Embryonic facial prominence (tissue), 1 donor: ENCODE results near the gene CKS1B.

Experiments
- DNase-seq: peaks from one replicate; pipeline ENCODE4 v3.0.0-alpha.2; 2016; ENCODE audit errors: extremely low spot score

Gene CKS1B

DNA sequence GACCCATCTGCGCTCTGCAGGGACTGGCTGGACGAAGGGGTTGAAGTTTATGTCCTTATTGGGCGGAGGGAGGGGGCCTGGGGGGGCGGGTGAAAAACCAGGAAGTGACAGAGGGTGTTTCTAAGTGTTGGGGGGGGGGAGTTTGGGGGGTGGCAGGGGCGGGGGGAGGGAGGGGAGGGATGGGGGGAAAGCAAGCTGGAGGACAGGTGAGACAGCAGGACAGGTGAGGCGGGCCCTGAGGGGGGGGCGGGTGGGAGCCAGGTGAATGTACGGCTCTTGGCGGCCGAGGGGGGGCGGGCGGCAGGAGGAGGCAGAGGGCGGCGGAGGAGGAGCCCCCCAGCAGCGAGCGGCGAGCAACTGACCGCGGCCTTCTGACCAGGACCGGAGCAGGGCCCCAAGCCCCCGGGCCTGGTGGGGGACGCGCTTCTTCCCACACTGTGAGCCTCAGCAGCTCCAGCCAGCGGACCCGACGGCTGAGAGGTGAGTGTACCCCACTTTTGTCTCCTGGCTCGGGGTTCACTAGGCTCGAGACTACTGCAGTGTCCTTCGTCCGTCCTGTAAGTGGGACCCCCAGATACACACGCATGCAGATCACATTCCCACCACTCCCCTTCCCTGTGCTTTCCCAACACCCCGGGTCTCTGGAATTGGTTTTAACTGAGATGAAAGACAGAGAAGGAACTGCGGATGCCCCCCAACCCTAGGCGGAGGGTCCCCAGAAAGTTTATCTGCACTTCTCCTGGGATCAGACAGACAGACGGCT is 28.2 kb downstream of the CKS1B start, which contains the start of gene ZBTB7B:
TSS of gene ZBTB7B (plus strand) at position 339 of the 763 bp plus-strand sequence. CDS start 11,859 bp downstream, outside the sequence.
- DNase-seq, result no peak

DNA sequence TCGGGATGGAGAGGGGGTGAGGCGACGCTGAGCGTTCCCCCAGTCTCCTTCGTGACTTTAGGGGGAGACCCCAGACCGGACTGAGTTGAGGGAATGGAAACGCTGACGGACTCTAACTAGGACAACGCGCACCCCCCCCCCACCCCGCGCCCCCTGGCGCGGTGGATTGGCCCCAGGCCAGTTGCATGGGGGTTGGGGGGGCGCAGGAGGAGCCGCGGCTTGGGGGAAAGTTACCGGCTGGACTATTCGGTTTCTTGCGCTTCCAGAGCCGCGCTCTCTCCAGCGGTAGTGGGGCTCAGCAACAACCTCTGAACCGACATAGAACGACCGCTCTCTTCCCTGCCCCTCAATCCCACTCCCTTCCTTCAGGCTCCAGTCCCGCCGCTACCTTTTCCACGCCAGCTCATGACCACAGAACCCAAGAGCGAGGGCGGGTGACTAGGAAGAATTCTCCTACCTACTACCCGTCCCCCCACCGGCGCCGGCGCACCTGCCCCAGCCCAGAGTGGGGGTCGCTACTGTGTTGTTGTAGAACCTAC is 28.8 kb downstream of the CKS1B start:
- DNase-seq, result no peak

DNA sequence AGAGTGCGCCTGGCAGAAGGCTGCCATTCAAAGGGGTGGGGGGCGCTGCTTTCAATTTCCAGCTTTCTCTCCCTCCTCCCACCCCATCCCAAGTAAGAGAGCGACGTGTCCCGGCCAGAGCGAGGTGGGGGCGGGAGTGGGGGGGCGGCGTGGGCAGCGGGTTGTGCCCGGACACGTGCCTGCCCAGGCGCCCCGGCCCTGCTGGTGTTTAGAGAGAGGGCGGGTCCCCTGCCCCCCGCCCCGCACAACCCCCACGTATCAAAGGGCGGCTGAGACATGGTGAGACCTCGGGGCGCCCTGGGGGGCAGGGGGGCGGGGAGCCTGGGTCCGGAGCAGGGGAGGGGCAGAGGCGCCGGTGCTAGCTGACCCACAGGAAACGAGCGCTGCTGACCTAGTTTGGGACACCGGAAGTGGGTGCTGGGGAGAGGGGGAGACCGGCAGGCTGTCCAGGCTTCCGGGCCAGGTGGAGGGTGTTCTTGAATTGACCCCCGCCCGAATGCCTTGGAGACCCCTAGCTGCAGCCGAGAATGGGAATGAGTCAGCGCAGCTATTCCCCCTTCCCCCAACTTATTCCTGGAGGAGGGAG is 29.4 kb downstream of the CKS1B start:
- no peak for DNase-seq

DNA sequence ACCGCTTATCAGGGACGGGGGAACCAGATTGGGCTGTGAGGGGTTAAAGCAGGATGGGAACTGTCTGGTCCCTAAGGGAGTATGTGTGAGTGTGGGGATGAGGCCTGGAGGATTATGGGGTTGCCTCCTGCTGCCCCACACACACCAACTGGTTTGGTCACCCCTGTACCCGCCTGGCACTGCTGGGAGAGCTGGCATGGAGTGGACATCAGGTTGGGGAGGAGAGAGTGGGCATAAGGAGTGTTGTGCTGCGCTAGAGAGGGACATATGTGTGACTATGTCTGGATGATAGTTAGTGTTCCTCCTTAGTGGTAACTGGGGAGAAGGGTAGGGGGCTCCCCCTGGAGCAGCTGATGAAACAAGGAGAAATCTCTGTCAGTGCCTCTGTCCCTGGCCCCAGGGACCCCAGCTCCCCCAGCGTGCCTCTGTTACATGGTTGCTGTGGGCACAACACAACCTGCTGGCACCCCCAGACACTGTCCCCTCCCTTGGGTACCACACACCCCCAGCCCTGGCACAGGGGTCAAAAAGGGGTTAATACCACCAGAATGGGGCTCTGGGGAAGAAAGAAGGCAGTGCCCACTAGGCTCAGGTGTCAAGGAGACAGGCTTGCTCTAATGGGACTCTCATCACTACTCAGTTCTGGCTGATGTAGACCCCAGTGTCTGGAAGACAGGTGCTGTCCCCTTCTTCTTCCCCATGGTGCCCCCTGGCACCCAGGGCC is 30.0 kb downstream of the CKS1B start:
- no peak for DNase-seq

DNA sequence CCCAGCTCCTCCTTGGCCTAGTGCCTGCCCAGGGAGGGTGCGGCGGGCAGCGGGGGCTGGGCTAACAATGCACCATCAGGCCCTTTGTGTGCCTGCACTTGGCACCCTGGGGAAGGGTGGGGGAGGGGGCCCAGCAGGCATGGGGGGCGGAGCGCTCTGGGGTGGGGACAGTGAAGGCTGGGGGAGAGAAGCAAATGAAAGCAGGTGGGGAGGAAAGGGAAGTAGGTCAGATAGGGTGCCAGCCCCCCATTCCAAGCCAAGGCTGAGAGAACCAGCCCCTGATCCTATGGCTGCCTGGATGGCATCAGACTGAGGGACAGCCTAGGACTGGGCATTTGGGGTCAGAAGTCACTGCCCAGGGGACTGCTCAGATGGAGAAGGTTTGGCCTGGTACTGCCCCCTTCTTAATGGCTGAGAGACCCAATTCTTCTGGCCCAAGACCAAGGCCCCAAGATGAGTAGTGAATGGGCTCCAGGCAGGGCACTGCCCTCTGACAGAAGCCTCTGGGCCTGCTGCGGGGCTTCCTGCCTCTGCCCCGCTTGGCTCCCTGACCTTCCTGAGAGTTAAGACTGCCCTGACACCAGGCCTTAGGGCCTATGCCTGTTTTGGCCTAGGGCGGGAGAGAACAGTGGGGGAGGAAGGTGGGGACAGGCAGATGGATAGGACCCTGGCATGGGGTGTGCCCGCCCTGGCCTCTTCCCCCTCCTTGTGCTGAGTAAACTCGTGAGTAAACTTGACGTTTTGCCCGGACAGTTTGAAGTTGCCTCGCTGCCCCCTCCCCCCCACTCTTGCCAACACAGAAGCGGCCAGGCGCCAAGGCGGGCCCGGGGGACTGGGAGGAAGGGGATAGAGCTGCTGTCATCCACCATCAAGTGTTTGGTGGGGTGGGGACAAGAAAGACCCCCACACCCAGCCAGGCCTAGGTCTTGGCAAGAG is 30.9 kb downstream of the CKS1B start:
- DNase-seq, result no peak

DNA sequence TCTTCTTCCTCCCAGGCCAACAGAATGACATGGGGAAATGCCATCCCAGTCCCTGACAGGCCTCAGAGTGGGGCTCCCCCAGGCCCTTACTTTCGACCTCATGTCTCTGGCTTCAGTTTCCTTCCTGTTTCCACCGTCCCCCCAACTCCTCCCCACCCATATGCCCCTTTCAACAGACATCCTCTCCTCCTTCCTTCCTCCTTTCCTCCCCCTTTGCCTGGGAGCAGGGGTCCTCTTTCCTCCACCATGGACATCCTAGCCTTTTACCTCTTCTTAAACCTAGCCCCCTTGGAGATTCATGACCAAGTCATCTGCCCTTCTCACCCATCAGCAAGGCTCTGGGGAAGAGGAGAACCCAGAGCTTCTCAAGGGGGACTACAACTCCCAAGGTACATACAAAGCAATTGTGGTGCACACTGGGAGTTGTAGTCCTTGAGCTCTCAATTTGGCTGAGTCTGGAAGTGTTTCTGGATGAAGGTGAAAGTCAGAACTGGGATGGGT is 32.2 kb downstream of the CKS1B start:
- DNase-seq, result no peak

DNA sequence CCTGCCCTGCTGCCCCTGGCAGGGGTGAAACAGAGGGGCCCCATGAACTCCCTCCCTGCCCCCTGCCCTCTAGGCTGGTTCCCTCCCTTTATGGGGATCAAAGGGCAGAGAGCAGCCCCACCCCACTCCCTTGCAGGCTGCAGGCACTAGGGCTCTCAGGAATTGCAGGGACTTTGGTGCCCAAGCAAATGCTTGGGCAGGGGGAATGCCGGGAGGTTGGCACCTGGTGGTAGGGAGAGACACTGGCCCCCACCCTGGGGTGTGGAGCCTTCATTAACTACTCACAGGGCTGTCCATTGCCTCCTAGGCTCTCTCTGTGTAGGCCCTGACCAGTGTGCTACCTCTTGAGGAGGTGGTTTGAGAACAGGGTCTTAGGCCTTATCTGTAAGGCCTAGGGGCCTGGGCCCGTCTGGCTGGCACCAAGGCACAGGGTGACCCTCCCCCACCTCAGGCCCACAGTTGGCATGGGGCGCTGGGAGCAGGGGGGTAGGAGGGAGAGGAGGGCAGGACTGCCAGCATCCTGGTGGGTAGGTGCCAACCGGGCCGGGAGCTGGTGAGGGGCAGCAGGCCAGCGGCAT is 32.9 kb downstream of the CKS1B start:
- no peak for DNase-seq

DNA sequence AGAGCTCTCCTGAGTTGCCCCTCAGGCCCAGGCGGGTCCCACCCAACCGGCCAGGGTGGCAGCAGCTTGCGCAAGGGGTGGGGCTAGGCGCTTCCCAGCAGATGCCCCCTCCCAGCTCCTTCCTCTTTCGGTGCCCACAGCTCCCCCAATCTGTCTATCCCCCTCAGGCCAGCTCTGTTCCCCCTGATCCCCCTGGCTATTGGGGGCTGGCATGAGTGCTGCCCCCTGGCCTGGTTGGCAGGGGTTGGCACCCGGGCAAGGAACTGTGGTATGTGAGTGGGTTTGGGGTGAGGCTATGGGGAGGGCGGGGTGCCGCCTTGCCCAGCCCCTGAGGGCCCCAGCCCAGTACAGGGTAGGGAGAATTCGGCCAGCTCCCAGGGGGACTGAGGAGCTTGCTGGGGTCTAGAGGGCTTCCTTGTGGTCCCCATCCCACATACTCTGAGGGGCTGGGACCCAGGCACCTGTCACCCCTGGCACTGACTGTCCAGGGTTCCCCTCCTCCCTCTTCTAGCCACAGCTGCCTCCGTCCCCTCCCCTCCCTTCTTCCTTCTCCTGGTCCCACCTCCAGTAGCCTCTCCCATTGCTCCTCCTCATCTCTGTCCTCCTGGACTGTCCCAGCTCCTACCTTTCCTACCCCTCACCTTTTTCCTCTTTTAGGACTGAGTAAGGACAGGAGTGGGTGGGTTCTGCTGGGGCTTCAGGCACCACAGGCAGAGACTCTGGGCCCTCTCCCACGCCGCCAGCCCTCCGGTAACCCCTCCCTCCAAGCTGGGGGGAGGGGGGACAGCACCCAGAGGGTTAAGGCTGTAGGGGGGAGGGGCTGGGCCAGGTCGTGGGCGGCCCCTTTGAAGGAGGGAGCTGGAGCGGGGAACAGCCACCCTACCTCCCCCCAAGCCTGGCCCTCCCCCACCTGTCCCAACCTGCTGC is 33.8 kb downstream of the CKS1B start:
- DNase-seq, result no peak

DNA sequence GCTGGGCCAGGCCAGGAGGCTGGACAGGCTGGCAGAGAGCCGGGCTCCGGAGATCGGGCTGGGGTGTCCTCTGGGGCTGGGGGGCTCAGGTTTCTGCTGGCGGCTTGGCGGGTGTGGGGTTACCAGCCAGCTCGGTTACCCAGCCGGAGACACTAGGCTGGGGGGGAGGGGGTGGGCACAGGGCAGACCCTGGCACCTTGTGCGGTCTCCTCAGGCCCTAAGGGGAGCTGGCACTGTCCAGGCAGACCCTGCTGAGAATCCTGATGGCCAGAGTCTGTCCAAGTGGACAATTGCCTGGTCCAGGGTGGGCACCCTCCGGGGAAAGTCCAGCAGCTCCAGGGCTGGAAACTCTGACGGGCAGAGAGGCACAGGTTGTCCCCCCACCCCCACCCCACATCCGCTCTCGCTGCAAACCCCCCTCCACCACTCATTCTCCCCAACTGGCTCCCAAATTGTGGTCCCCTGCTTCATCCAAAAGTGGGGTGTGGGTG is 34.8 kb downstream of the CKS1B start:
- DNase-seq, result no peak

DNA sequence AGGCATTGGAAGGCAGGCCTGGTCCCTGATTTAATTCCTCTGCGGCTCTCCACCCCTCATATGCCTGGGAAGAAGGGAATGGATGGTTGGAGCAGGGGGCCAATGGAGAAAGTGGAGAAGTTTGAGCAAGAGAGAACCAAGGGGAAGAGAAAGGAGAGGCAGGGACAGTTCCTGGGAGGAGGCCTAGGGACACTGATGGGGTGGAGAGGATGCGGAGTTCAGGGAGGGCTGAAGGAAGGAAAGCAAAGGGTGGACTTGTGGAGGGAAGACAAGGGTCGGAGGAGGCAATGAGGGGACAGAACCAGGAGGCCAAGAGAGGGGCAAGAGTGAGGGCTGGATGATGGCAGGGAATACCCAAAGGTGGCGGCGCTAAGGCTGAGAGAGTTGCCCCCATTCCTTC is 35.3 kb downstream of the CKS1B start:
- DNase-seq, result no peak

DNA sequence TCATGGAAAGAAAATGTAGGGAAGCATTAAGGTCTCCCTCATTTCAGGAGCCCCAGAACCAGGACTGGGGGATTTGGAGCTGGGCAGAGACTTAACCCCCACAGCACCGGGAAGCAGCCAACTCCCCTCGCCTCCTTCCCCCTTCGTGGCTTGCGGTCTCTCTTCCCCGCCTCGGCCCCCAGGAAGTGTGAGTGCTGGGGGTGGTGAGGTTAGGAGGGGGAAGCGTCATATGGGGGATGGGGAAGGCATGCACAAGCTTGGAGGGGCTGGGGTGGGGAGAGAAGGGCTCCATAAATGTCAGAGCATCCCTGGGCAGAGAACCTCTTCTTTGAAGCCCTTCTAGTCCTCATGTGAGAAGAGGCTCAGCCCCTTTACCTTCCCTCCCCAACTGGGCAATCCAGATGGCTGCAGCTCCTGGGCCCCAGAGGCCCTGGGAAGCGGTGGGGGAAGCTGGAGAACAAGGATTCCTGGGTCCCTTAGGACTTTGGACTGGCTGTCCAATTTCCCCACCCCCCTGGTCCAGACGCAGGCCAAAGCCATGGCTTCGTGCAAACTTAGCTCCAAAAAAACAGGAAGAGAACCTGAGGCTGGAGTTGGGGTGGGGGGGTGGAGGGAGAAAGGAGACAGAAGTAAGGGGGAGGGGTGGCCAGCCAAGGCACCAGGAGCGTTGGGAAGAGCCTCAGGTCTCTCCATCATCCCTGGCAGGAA is 35.9 kb downstream of the CKS1B start:
- DNase-seq, result no peak

DNA sequence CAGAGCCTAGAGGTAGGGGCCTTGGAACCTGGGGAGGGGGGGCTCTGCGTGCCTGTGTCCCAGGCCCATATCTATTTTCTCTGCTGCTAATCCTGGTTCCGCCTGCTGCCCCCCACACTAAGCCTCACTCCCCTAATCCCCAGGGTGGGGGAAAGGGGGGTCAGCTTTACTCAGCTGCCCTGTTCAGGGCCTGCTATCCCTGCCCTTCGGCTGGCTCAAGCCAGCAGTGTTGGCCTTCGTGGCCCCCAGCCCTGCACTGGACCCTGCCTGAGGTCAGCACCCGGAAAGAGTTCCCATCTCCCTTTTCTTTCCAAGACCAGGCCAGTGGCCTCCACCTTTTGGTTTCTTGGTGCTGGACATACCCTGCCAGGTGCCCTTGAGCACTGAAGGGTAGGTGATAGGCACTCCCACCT is 36.5 kb downstream of the CKS1B start:
- no peak for DNase-seq

DNA sequence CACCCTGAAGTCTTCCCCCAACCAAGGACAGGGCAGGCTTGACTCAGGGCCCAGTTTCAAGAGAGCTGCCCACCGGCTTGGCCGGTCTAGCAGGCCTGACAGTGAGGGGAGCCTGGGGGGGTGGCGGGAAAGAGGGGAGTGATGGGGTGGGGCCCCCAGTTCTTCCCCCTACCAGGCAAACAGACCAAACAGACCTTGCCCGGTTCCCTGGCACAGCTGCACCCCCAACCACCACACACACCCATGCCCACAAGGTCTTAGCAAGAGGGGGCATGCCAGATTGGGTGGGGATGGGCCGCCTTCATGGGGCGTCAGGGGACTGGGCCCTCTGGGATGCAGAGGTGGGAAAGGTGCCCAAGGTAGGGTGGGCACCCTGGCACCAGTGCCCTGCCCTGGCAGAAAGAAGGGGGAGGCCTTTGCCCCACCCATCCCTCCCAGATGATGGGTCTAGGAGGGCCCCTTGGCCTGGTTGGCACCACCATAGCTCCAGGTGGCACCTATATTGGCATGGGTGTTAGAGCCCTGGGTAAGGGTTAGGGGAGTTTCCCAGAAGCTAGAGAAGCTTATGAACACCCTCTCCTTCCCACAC is 37.0 kb downstream of the CKS1B start:
- DNase-seq, result no peak

DNA sequence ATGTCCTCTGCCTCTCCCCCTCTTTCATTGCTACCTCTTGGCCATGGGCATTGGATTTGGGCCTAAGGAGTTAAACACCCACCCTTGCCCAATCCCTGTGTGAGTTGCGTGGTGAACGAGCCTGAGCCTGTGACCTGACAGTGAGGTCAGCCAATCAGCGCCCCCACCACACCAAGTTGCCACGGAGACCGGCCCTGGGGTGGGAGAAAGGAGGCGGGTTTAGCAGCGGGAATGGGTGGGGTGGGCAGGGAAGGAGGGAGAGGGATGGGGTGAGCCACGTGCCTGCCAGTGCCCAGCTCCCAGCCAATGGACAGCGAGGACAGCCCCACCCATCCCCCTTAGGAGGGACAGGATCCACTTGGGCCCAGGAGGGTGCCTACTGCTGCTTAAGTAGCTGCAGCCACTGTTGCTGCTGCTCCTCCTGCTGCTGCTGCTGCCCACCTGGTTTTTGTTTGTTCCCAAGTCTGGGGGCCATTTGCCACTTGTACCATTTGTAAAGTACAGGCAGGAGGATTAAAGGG is 37.6 kb downstream of the CKS1B start:
- no peak for DNase-seq

DNA sequence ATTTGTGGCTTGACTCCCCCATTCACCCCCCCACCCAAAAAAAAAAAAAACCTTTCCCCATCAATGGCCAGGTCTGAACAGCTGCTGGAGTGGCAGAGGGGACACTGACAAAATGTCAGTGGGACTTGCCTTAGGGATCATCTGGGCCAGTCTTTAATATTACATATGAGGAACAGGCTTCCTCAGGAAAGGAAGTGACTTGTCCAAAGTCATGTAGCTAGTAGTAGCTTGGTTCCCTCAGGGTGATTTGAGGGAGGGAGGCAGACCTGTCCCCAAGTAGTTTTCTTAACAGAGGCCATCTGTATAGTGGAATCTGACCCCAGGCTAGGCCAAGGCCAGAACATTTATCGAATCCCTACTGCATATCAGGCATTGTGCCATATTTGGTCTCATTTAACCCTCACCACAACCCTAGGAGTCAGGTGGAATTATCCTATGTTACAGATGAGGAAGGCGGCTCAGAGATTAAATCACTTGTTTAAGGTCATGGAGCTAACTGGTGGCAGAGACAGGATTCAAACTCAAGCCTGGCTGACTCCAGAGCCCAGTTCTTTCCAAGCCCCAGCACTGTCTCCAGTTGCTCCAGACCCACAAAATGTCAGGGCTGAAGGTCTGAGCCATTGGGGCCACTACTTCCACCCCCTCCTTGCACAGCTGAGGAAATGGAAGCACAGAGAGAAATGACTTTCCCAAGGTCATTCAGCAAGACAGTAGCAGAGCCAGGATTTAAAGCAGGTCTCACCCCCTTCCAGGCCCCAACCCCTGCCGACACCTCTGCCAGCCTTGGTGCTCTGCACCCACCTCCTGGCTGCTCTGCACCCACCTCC is 38.5 kb downstream of the CKS1B start:
- no peak for DNase-seq

DNA sequence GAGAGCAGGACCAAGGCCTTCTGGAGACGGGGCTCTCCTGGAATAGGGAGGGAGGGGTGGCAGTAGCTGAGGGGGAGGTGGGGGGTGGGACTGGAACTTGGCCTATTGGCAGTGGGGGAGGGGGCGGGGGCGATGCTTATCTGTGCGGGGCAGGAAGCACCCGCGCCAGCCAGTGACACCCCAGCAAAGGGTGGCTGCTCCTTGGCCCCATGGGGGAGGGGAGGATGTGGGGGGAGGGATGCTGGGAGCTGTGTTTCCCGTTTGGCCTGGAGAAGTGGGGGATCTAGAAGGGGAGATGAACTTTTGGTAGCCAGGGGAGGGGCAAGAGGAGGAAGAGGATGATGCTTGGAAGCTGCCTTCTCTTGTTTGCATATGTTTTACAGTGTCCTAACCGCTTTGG is 39.2 kb downstream of the CKS1B start:
- DNase-seq, result no peak

DNA sequence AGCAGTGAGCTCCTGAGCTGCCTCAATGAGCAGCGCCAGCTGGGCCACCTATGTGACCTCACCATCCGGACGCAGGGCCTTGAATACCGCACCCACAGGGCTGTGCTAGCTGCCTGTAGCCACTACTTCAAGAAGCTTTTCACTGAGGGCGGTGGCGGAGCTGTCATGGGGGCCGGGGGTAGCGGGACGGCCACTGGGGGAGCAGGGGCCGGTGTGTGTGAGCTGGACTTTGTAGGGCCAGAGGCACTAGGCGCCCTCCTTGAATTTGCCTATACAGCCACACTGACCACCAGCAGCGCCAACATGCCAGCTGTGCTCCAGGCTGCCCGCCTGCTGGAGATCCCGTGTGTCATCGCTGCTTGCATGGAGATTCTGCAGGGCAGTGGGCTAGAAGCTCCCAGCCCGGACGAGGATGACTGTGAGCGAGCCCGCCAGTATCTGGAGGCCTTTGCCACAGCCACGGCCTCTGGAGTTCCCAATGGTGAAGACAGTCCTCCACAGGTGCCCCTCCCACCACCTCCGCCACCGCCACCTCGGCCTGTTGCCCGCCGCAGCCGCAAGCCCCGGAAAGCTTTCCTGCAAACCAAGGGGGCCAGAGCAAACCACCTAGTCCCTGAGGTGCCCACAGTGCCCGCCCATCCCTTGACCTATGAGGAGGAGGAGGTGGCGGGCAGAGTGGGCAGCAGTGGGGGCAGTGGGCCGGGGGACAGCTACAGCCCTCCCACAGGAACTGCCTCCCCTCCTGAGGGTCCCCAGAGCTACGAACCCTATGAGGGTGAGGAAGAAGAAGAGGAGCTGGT is 40.4 kb downstream of the CKS1B start:
- no peak for DNase-seq
